Muscle of arm (tissue), 12 donors: ENCODE results near the gene GID8. TPM values are rescaled to one million over a fixed set of nuclear protein-coding genes. Genes with fewer than 3 reads are reported as not detected.
A peak's percentile ranks its signal among the peaks of the same experiment; 100 is the strongest.
"Not testable (repeated sequence)": the region's sequence is repeated elsewhere in the genome, so short reads cannot be mapped to it uniquely, and the experiment has no call there.

Experiments
- DNase-seq: peaks from one replicate; pipeline ENCODE4 v3.0.0-alpha.2; 2013
- polyA plus RNA-seq, 12 donors: library from polyadenylated mRNA; unstranded; fragments of 120-200 nt; gene quantifications; one replicate each; pipeline ENCODE4 v1.2.1, GENCODE V29; 2013; ENCODE audit not compliant: insufficient read length in 12 of 12

Gene GID8
- polyA plus RNA-seq, 12 donors, result 19.3 to 42.9 (median 30.1) TPM; not detected in 1

DNA sequence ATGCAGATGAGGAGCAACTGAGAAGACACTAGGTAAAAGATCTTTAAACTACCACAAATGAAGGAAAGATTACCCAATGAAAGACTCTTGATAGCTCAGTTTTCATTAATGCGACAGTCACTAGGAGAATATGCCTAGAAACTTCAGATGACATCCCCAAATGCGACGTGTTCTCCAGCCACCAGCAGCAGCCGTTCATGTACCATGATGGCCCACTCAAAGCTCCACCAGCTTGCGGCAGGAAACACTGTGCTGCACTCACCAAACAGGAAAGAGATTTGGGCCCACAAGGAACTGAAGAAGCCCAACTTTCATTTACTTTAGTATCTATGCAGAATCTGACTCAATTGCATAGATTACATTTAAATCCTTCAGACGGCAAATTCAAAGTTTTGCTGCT lies 19.1 kb upstream of the GID8 start:
- DNase-seq, result no peak

DNA sequence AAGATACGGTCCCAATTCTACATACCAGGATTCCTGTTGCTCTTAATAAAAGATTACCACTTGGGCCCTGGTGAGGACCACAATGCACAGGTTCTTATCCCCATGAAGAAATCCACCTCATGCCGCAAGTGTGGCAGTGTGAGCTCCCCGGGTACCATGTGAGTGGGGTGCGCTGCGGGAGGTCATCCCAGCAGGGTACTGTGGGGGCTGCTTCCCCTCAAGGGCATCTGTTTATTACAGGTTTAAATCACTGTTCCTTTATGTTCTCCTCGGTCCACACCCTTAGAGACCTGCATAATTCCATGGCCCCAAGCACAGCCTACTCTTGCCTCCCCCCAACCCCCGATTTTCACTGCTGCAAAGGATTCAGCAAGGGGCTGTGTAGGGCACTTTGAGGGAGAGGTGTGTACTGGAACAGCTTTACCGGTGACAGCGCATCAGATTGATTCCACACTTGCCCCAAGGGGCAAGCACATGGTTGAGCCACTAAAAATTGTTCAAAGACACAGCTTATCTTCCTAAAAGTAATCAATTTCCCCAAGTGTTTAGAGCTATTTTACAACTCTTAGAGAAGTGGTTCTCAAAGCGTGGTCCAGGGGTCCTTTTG lies 17.8 kb upstream of the GID8 start:
- DNase-seq, result no peak

DNA sequence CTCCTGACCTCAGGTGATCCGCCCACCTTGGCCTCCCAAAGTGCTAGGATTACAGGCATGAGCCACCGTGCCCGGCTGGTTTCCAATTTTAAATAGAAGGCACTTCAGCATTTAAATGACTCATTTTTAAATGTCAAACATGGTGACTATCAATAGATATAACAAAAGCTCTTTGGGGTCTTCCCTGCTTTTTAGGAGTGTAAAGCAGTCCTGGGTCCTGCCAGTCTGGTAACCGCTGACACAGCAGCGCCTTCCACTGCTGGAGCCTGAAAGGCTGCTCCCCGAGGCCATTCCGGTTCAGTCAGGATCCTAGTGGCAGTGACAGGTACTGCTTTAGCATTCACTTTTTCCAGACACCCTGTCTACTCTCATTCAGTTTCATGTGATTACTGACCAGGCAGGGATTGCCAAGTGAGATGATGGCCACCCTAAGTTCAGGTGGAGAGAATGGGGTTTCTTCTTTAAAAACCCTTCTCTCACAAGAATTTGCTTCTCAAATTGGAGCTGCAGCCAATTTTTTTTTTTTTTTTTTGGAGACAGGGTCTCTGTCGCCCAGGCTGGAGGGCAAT lies 16.7 kb upstream of the GID8 start:
- no peak for DNase-seq

DNA sequence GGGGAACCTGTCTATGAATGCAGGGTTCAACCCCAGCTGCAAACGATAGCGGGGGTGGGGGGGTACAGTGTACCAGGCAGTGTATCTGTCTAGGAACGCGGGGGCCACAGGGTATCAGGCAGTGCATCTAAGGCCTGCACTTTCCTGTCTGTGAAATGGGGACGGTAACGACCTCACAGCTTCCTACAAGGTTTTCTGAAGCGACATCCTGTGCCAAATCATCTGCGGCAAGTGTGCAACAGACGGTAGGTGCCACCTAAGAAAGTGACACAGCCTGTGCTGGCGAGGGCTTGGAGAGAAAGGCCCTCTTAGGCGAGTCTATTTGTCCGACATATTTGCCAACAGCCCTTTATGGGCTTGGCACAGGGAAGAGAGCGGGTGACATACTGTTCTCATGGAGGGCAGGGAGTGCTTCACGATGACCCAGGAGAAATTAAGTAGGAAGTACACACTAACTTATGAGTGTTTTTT lies 15.5 kb upstream of the GID8 start:
- no peak for DNase-seq

DNA sequence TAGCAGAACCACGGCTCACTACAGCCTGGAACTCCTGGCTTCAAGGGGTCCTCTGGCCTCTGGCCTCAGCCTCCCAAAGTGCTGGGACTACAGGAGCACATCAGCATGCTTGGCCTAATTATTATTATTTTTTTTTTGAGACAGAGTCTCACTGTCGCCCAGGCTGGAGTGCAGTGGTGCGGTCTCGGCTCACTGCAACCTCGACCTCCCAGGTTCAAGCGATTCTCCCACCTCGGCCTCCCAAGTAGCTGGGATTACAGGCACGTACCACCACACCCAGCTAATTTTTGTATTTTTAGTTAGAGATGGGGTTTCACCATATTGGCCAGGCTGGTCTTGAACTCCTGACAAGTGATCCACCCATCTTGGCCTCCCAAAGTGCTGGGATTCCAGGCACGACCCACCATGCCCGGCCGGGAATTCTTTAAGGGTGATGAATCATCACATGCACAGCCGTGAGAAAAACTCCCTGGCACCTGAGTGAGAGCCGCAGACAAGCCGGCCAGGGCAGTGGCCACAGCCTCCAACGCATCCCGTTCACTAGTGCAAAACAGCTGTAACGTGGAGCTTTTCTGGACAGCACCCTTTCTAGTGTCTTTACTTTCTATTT lies 14.8 kb upstream of the GID8 start:
- DNase-seq, result not testable (repeated sequence)

DNA sequence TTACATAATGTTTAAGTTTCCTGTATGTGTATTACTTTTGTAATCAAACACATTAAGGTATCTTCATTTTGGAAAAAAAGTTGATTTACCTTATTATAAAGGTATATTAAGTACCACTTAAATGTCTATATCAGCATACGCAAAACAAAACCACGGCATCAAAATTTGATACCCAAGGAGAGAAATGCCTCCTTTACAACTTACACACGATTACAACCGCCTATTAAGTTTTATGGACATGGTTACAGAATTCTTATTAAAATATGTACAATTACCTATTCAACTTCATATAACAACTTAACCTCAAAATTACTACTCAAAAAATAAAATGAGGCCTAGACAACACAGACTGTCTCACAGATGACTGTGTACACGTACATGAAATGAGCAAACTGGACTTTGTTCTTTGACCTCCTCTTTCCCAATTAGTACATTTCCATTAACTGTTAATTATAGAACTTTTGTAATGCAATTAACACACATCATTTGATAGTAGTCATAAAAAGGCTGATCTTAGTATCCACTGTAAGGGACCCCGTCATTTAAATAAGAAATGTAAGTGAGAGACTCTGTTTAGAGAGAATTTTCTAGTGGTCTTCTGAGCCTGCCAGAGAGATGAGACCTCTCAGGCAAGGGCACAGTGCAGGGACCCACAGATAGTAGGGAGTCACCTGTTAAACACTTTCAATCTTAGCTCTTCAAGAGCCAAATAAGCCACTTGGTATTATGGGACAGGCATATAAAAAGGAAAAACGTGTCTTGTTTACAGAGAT lies 14.1 kb upstream of the GID8 start:
- DNase-seq, result no peak

DNA sequence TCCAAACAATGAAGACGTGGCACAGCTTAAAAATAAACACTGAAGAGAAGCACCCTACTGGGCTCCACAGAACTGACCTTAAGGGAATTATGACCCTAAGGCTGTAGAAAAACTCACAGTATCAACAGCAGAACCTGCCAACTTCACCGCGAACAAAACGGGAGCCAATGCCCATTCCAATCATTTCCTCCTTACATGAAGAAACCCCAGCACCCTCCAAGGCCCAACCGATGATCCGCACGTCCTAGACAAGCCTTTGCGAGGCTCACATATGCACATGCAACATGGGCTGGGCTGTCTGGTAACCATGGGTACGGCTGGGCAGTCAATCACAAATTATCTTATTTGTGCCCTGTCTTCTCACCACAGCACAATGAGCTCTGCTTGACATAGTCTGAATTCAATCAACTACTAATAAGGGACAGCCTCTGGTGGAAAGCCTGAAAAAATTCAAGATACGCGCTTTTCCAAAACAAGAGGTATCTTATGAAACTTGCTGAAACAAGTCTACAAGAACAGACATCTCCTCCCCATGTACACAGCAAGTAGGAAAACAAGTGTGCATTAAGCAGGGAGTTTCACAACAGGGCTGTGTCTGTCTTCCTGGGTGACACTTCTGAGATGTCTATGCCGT lies 13.4 kb upstream of the GID8 start:
- no peak for DNase-seq

DNA sequence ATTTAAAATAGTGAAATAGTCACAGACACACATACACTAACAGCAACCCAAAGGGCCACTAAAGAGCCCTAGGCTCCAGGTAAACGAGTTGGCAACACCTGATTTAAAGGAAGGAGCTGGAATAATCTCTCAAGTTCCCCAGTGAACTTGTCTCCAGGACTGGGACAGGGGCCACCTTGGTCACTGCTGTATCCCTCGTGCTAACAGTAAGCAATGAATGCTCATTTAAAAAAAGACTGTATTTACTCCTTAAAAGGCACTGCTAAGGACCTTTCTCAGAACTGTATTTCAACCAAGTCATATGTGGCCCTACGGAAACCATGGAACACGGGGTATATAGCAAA lies 12.9 kb upstream of the GID8 start:
- no peak for DNase-seq

DNA sequence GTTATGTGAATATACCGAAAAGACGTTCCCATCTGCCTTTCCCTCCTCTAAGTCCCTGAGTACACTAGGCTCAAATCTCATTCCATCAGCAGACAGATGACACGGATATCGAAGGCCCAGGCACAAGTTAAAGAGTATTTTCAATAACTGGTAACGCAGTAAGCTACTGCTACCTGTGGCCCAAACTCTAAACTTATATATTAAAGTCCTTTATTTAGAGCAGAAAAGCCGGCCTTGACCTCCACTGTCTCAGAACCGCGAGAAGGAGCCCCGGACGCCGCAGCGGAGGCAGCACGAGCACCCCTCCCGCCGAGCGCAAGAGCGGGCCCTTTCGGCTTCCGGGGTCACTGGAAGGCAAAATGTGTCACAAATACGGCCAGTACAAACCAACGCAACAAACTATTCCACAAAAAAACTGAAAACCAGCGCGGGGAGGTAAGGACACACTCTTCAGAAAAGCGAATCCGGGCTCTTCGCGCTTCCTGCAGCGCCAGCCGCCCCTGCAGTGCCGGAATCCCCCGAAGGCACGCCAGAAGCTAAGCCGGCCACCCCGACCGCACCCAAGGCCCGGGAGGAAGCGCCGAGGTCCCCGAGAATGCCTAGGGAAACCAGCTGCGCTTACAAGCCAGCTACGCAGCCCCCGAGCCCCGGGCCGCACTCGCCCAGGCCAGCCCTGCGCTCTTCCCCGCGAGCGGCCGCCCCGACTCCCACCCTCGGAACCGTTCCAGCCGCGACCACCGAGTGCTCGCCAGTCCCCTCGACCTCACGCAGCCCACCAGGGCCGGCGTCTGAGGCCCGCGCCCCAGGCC lies 12.3 kb upstream of the GID8 start:
- peak; percentile 28 for DNase-seq

DNA sequence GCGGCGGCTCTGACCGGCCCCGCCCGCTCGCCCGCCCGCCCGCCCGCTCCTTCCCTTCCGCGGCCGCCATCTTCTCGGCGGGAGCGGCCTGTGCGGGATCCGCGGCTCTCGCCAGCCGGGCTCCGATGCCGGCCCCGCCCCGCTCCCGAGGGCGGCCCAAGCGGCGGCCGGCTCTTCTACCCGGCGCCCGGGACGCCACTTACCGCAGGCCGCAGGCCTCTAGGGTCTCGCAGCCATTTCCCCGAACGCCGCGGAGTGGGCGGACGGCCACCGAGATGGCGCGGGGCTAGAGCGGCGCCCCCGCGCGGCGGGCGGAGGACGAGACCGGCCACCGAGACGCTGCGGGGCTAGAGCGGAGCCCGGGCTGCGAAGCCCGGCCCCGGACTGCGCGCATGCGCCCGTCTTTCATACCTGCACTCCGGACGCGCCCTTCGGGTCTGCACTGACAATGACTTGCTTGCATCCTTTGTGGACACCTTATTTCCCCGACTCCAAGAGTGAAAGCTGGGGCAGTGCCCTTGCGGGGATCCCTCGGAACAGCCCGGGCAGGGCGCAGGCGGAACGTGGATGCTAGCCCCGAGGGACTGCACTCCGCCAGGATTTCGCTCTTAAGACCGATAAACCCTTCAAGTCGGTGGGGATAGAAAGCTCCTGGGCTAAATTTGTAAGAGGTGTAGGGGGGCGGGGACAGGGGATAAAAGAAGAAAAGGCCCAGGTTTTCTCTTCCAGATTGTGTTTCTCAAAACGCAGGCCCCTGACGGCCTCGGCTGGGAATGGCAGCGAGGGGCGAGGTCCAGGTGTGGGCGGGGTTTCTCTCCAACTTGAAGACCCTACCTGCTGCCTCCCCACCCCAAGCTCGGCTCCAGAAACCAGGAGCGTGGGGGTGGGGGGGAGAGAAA lies 11.5 kb upstream of the GID8 start, which contains the start of gene DIDO1:
Gene DIDO1 (minus strand): TSS at position 277 of the 899 bp plus-strand sequence.
- peak; percentile 88 for DNase-seq

DNA sequence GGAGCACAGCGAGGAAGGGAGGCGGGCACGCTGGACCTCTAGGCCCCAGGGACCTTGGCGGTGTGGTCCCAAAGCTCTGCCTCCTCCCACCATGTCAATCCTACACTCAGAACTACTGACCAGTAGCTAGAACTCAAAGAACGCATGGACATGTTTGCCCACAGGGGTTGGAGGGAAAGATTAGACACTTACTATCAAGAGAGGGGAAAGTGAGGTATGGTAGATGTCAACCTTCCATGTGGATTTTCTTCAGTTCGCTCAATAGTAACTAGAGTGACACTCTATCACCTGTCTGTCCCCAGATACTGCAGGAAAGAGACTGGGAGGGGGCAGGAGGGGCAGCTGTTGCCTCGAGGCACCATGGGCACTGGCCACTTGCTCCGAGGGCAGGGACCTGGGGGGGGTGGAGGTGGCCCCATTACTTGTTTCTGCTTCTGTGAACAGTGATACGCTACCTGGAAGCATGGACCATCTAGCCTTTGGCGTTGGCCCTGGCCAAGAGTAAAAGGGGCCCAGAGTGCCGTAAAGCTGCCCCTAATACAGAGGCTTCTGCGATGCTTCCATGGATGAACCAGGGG lies 10.7 kb upstream of the GID8 start:
- DNase-seq, result no peak

DNA sequence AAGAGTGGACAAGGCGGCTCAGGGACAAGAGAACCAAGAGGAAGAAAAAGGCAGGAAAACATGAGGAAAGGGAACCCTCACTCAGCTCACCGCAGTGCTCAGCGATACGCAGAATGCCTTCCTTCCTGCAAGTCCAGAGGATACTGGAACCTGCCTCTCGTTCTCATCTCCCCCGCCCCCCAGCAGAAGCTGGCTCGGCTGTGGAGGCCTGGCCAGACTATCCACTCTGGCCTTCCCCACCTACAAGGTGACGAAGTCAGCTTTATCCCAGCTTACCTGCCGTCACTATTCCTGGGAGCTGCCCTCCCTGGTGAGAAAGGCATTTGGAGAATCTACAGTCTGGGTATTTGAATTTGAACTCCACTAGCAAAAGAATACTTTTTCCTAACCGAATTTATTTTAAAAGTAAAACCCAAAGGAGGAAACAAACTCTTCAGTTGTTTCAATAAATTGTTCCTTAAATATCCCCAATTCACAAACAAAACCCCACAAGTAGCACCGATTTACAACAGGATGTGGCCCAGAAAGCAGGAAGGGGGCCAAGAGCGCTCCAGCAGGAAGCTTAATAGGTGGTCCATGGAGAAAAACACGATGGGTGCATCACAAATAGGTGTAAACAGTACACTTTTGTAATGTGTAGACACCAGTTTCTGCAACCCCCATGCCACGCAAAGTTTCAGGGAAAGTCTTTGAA lies 9.6 kb upstream of the GID8 start:
- no peak for DNase-seq

DNA sequence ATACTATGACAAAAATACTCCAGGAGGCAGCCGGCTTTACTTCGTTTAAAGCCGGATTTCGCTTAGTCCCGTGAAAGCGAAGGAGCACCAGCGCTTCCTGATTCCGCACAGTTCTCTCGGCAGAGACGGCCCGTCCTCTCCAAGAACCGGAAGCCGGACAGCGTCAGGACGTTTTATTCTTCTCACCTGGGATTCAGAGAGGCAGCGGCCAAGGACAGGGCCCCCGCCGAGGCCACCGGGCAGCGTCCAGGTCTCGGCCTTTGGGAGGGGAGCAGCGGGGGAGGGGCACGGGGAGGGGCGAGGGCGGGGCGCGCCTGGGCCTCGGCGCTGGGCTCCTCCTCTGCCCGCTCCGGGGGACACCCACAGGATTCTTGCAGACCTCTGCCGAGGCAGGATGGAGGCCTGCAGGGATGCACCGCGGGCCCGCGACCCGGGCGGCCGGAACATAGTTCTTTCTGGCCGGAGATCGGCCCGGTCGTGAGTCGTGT lies 8.9 kb upstream of the GID8 start:
- DNase-seq, result peak; percentile 53

DNA sequence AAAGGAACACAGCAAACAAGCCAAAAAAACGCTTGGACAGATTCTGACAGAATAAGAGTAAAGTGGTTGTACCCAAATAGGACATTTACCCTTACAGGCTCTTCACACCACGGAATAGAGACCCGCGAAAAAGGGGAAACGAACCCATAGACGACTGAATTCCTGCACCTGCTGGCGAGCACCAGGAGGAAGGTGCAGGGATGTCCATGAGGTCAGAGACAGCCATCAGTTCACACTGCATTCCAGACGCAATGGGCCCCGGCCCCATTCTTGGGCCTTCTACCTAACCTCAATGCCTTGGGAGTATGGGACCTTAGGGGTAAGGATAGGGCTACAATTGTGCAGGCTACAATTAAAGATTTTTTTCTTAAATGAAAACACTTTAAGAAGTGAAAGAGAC lies 6.5 kb upstream of the GID8 start:
- no peak for DNase-seq

DNA sequence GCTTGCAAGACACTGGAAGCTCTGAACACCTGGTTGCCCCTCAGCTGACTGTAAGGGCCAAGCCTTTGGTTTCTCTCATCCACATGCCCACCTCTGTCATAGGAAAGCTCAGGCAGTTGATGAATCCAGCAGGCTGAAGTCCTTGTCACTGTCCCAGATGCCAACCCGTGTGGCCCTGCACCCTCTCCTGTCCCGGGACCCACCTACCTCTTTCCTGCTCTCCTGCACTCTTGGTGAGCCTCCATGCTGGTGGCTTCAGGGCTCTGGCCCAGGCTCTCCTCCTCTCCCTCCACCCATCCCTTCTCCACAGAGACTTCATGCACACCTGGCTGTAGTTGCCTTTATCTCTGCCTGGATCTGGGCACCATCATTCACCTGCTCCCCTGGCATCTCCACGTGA lies 4.0 kb upstream of the GID8 start:
- no peak for DNase-seq

DNA sequence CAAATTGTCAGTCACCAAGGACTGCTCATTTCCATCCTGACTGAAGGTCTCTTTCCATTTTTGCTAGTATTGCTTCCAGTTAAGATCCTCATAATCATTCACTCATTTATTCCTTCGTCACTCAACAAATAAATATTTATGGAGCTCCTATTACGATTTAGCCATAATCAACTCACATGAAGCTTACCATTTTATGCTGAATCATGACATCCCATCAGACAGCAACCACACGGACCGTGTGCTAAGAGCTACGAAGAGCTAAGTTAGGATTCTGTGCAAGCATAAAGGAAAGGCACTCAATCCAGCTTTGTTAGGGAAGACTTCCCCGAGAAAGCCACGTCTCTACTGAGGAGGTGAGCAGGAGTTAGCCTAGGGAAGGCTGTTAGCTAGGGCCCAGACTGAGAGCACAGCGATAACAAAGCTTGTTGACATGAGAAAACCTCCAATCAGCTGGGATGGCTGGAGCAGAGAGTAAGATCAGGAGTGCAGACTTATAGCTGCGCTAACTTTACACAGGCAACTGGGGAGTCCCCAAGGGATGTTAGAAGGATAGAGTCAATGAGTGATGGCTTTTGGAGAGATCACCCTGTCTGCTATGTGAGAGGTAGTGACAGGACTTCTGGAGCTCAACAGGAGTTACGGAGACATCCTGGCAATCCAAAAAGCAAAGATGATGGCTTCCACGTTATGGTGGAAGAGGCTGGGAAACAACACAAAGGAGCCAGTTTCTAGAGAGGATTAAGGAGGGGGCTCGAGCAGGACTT lies 2.6 kb upstream of the GID8 start:
- no peak for DNase-seq

DNA sequence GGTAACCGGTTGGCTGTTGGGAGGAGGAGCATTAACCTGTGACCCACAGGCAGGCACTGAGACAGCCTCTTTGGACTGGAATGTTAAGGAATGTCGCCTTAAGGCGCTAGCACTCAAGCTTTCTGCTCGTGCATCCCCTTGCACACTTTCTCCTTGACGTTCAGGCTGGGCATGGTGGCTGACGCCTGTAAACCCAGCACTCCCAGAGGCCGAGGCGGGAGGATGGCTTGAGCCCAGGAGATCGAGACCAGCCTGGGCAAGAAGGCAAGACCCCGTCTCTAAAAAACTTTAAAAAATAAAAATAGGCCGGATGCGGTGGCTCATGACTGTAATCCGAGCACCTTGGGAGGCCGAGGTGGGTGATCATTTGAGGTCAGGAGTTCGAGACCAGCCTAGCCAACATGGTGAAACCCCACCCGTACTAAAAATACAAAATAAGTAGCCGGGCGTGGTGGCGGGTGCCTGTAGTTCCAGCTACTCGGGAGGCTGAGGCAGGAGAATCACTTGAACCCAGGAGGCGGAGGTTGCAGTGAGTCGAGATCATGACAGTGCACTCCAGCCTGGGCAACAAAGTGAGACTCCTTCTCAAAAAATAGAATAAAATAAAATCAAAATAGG lies 1.9 kb upstream of the GID8 start:
- DNase-seq, result no peak
